ENCODE results near the gene MMRN1. TPM values are rescaled to one million over a fixed set of nuclear protein-coding genes. Genes with fewer than 3 reads are reported as not detected.

The MMRN1 gene
- total RNA-seq, 1 donor from 2014 or later: 27.6 TPM

GRCh38 chr4:89914609-89915550 lies 20.2 kb downstream of the MMRN1 start:
- DNase-seq: no peak

GRCh38 chr4:89915937-89916336 lies 21.3 kb downstream of the MMRN1 start:
- no peak for DNase-seq

- peak; percentile 7 for DNase-seq
Observed at GRCh38 chr4:89922848-89923416, 28.3 kb downstream of the MMRN1 start.

GRCh38 chr4:89928838-89929237 lies 34.2 kb downstream of the MMRN1 start:
- no peak for DNase-seq

GRCh38 chr4:89929425-89930159 lies 34.9 kb downstream of the MMRN1 start:
- no peak for DNase-seq

GRCh38 chr4:89939546-89939945 lies 44.9 kb downstream of the MMRN1 start:
- peak; percentile 13 for DNase-seq

GRCh38 chr4:89939994-89940393 lies 45.3 kb downstream of the MMRN1 start:
- DNase-seq: peak; percentile 81

GRCh38 chr4:89942811-89943210 lies 48.2 kb downstream of the MMRN1 start:
- no peak for DNase-seq

GRCh38 chr4:89949782-89950387 lies 55.2 kb downstream of the MMRN1 start:
- no peak for DNase-seq

GRCh38 chr4:89952458-89952857 lies 57.8 kb downstream of the MMRN1 start:
- DNase-seq: no peak

- no peak for DNase-seq
Observed at GRCh38 chr4:89954906-89955695, 60.4 kb downstream of the MMRN1 start.

GRCh38 chr4:89957046-89957926 lies 62.6 kb downstream of the MMRN1 start:
- no peak for DNase-seq

- no peak for DNase-seq
Observed at GRCh38 chr4:89981789-89982334, 87.2 kb downstream of the MMRN1 start.

- DNase-seq: no peak
Observed at GRCh38 chr4:89988268-89988667, 93.6 kb downstream of the MMRN1 start.

GRCh38 chr4:89992744-89993143 lies 98.1 kb downstream of the MMRN1 start:
- DNase-seq: no peak

- no peak for DNase-seq
Observed at GRCh38 chr4:89994176-89994873, 99.7 kb downstream of the MMRN1 start.

- DNase-seq: no peak
Observed at GRCh38 chr4:89995006-89995405, 100.4 kb downstream of the MMRN1 start.

GRCh38 chr4:89995814-89996213 lies 101.2 kb downstream of the MMRN1 start:
- no peak for DNase-seq

GRCh38 chr4:89997171-89997704 lies 102.6 kb downstream of the MMRN1 start:
- no peak for DNase-seq
